AG08395 (cell line): ENCODE results near the gene ZNF844.
"Not testable (repeated sequence)": the region's sequence is repeated elsewhere in the genome, so short reads cannot be mapped to it uniquely, and the experiment has no call there.

ENCODE experiments used
- DNase-seq: peaks from one replicate; pipeline ENCODE4 v3.0.0; 2012; ENCODE audit warnings: mixed read lengths, low spot score

Gene ZNF844

DNA sequence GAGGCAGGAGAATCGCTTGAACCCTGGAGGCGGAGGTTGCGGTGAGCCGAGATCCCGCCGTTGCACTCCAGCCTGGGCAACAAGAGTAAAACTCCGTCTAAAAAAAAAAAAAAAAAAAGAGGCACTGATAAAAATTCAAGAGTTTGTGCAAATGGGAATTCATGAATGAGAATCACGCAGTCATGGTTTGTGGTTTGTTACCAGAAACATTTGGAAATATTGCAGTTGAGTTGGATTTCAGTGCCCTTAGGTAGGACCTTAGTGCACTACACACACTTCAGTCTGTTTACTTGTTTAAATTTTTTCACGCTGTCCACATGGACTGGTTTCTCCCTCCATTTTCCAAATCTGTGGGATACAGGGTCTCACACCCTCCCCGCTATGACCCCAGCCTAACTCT, 28.4 kb downstream of the ZNF844 start:
- DNase-seq, result no peak

DNA sequence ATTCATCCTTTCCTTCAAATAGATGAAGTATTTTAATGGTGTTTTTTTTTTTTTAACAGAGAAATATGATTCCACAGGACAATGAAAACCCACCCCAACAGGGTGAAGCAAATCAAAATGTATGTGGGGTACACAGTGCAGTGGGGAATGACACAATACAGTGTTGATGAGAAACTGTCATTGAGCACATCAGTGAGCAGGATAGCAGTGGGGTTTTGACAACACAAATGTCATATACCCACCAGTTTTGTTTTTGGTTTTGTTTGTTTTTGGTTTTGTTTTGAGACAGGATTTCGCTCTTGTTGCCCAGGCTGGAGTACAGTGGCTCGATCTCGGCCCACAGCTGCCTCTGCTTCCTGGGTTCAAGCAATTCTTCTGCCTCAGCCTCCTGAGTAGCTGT, 29.2 kb downstream of the ZNF844 start:
- DNase-seq, result no peak

DNA sequence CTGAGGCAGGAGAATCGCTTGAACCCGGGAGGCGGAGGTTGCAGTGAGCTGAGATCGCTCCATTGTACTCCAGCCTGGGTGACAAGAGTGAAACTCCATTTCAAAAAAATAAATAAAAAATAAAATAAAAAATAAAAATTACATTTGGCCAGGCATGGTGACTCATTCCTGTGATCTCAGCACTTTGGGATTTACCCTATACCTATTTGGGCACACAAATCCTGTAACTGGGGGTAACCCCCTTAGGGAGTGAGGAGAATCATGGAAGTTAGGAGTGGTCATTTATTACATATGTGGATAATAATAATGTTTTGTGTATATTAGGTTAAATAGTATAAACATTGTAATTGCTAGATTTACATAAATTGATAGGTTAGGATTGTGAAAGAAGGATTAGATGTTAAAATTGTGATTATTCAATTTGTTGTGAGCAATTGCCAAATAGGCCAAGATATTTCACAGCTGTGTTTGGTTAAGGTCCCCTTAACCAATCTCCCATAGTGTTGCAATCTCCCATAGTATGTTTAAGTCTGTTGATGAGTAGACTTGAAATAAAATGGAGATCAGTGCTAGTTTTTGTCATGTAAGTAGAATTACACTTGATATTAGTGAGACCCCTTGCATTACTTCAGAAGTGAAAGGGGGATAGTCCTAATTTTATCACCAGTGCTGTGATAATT, 30.7 kb downstream of the ZNF844 start:
- no peak for DNase-seq

DNA sequence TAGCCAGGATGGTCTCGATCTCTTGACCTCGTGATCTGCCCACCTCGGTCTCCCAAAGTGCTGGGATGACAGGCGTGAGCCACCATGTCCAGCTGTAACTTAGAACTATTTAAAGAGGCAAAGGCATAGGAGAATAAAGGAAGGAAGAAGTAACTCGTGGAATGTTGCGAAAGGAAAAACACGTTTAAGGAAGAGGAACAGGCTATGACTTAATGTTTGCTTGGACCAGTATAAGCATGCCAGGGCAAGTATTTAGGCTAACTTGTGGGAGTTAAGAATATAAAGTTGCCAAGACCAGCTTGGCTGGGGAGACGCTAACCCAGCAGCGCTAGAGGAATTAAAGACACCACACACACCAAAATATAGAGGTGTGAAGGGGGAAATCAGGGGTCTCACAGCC, 33.5 kb downstream of the ZNF844 start:
- DNase-seq, result no peak

DNA sequence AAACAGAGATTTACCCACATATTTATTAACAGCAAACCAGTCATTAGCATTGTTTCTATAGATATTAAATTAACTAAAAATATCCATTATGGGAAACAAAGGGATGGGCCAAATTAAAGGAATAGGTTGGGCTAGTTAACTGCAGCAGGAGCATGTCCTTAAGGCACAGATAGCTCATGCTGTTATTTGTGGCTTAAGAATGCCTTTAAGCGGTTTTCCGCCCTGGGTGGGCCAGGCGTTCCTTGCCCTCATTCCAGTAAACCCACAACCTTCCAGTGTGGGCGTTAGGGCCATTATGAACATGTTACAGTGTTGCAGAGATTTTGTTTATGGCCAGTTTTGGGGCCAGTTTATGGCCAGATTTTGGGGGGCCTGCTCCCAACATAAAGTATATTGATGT, 39.4 kb downstream of the ZNF844 start:
- DNase-seq, result not testable (repeated sequence)

DNA sequence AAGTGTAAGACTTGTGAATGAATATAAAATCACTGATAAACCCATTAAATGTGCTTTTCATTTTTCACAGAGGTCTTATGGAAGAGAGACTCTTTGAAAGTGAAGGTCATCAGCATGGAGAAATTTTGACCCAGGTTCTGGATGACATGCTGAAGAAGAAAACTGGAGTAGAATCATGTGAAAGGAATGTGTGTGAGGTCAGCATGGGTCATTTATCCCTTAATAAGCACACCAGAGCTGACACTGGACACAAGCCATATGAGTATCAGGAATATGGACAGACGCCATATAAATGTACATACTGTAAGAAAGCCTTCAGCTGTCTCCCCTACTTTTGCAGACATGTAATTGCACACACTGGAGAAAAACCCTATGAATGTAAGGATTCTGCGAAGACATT, 46.6 kb downstream of the ZNF844 start:
- no peak for DNase-seq

DNA sequence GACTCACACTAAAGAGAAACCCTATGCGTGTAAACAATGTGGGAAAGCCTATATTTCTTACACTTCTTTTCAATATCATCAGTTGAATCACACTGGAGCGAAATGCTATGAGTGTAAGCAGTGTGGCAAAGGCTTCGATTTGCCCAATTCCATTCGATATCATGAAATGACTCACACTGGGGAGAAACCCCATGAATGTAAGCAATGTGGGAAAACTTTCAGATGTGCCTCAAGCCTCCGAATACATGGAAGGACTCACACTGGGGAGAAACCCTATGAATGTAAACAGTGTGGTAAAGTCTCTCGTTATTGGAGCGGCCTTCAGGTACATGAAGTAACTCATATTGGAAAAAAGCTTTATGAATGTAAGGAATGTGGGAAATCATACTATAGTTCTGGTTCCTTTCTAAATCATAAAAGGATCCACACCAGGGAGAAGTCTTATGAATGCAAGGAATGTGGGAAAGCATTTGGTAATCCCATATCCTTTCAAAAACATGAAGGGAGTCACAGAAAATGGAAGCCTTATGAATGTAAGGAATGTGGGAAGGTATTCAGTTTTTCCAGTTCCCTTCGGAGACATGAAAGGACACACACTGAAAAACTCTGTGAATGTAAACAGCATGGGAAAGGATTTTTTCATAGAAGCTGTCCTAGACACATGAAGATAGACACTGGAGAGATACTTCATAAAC, 47.6 kb downstream of the ZNF844 start:
- DNase-seq, result no peak

DNA sequence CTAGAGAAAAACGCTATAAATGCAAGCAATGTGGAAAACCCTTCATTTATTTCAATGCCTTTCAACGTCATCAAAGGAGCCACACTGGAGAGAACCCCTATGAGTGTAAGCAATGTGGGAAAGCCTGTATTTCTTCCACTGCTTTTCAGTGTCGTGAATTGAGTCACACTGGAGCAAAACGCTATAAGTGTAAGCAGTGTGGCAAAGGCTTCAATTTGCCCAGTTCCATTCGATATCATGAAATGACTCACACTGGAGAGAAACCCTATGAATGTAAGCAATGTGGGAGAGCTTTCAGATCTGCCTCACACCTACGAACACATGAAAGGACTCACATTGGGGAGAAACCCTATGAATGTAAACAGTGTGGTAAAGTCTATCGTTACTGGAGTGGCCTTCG, 48.2 kb downstream of the ZNF844 start:
- DNase-seq, result no peak

DNA sequence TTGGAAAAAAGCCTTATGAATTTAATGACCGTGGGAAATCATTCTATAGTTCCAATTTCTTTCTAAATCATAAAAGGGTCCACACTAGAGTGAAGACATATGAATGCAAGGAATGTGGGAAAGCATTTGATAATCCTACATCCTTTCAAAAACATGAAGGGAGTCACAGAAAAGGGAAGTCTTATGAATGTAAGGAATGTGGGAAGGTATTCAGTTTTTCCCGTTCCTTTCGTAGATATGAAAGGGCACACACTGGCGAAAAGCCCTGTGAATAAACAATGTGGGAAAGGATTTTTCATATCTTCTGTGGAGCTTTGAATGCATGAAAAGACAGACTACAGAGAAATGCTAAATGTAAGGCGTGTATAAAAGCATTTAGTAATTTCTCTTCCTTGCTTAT, 48.6 kb downstream of the ZNF844 start:
- DNase-seq, result no peak

DNA sequence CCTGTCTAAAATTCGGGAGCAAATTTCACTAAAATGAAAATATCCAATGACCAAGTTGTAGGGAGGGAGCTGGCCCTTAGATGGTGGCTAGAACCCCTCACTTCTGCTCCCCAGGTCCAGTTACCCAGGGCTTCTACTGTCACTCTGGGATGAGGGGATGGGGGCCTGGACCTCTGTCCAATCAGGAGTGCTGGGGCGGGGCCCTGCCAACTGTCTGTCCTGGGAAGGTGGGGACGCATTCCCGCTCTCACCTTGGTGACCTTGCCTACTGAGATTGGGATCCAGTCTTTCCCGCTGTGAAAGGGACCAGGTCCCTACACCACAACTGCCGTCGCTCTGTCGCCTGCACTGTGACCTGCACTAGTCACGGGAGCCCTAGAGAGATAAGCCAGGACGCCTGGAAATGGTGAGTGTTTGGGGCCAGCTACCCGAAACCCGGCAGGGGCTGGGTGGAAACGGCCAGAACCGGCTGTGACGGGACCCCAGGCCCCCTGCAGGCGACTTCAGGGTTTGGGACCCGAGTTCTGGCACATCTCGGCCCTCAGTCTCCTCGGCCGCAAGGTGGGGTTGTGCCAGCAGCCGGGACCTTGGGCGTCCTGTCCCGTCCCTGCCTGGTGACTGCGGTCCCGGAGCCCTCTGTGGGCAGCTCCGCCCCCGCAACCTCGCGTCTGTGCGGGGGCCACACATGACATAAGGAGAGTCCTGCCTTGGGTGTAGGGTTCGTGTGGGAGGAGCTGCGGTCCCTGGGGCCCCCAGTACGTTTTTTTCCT, 52.9 kb downstream of the ZNF844 start:
- no peak for DNase-seq

DNA sequence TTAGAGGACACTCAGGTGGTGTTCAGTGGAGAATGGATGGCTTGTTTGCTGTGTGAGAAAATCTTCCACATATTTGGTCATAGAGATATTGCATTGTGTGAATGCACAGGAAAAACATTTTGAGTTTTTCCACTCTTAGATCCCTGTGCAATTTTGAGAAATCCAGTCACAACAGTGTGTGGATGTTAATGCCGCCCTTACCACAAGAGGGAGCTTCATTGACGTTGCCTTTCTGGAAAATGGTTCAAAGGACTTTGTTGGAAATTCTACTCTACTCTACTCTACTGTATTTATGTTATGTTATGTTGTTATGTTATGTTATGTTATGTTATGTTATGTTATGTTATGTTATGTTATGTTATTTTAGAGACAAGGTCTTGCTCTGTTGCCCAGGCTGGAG, 62.2 kb downstream of the ZNF844 start:
- DNase-seq, result peak; percentile 22
